Effector memory CD4-positive, alpha-beta T cell (primary cell): ENCODE measurements around the gene NEDD4L.

ENCODE experiments used
- DNase-seq, 3 donors: peaks; one replicate each; pipeline ENCODE4 v3.0.0-alpha.2; 2020
- H3K27ac ChIP-seq: 2 replicates; pipeline ENCODE4 v1.7.0; 2013; ENCODE audit warnings: mild to moderate bottlenecking, low read length, moderate library complexity; ENCODE audit not compliant: insufficient read depth, poor library complexity, severe bottlenecking
- H3K27me3 ChIP-seq: replicated peaks from 2 replicates; pipeline ENCODE4 v1.7.0; 2013; ENCODE audit warnings: mild to moderate bottlenecking, low read length; ENCODE audit not compliant: insufficient read depth, control insufficient read depth, poor library complexity, severe bottlenecking
- H3K36me3 ChIP-seq: 2 replicates; pipeline ENCODE4 v1.7.0; 2013; ENCODE audit warnings: mild to moderate bottlenecking, low read length, moderate library complexity; ENCODE audit not compliant: control insufficient read depth, insufficient read depth
- H3K4me1 ChIP-seq: 2 replicates; pipeline ENCODE4 v1.7.0; 2013; ENCODE audit warnings: low read length, mild to moderate bottlenecking; ENCODE audit not compliant: control insufficient read depth, insufficient read depth, poor library complexity, severe bottlenecking
- H3K4me3 ChIP-seq: 2 replicates; pipeline ENCODE4 v1.7.0; 2013; ENCODE audit warnings: low read length, low read depth, mild to moderate bottlenecking; ENCODE audit not compliant: insufficient read depth, poor library complexity, severe bottlenecking
- H3K9me3 ChIP-seq: 2 replicates; pipeline ENCODE4 v1.7.0; 2013; ENCODE audit warnings: mild to moderate bottlenecking, low read length, moderate library complexity; ENCODE audit not compliant: control insufficient read depth

Gene NEDD4L

DNA sequence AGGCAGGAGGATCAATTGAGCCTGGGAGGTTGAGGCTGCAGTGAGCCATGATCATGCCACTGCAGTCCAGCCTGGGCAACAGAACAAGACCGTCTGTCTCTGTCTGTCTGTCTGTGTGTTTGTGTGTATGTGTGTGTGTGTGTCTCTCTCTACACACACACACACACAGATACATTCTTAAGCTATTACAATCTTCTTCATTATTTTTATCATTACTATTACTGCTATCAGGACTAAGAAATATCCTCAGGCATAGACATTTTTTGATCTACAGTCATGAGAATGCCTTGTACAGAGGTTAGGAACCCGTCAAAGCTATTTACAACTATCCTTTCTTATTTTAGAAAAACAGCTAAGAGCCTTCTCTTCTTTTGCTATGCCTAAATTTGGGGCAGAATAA lies 207.4 kb downstream of the NEDD4L start:
- DNase-seq = no peak
- H3K9me3 ChIP-seq = no peaks in the 10 kb centered on the region
- no peak overlapping the region for H3K4me3 ChIP-seq
- H3K36me3 ChIP-seq = no peaks in the 10 kb centered on the region
- no peaks in the 10 kb centered on the region for H3K4me1 ChIP-seq
- H3K27ac ChIP-seq = no peak overlapping the region
- no peaks in the 10 kb centered on the region for H3K27me3 ChIP-seq

DNA sequence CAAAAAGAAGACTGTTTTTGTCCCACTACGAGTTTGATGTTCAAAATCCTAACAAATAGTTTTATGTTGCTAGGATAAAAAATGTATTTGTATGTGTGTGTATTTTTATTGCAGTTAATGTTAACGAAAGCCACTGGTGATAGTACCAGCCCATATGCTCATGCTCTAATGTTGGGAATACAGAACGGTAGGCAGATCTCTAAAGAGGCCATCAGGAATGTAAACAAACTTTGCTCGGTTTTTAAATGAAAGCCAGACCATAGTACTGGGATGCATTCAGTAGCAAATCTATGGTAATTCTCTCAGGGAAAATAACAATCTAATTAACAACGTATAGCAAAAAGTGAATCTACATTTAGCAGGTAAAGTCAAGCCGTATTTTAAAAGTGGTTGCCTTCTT lies 208.1 kb downstream of the NEDD4L start:
- DNase-seq = no peak
- Histone ChIP-seq H3K27ac (no peak overlapping the region), H3K36me3 (no peaks in the 10 kb centered on the region)

DNA sequence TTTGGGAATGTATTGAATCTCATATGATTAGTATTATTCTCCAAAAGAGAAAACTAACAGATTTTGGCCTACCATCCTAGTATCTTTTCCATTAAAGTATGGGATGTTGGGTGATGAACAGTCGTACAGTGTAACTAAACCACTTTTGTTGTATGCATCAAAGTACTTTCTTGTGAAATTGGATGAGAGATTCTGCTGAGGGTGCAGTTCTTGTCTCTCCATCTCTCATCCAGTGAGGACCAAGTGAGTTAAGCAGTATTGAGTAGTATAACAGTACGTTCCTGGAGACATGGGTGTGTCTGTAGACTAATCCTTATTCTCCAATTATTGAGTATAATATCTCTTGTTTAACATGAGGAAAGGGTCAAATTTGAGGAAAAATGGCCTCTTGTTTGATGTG lies 209.3 kb downstream of the NEDD4L start:
- DNase-seq = no peak
- Histone ChIP-seq H3K4me1 (no peaks in the 10 kb centered on the region), H3K27ac (no peak overlapping the region), H3K4me3 (no peak overlapping the region), H3K36me3 (no peaks in the 10 kb centered on the region), H3K9me3 (no peaks in the 10 kb centered on the region), H3K27me3 (no peaks in the 10 kb centered on the region)

More for the DNA sequence above, 208.1 kb downstream of the NEDD4L start:
- Histone ChIP-seq H3K4me3 (no peak overlapping the region), H3K4me1 (no peaks in the 10 kb centered on the region), H3K27me3 (no peaks in the 10 kb centered on the region), H3K9me3 (no peaks in the 10 kb centered on the region)

DNA sequence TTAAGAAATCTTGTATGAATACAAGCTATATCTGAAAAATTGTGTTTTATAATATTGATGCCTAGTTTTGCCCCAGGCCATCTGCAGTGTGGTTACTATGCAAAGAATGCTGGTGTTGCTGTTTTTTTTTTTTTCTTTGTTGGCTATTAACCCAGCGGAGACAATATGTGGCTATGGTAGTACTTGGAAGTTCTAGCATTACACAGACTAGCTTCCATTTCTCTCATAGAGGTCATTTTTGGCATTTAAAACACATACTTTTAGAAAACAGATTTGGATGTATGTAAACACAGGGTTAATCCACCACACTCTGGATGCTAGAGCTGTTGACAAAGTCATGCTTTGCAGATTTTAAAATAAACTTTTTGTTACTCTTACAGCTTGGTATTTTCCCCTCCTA lies 209.8 kb downstream of the NEDD4L start:
- Histone ChIP-seq H3K9me3 (no peaks in the 10 kb centered on the region), H3K36me3 (no peaks in the 10 kb centered on the region), H3K4me3 (no peak overlapping the region), H3K4me1 (no peaks in the 10 kb centered on the region), H3K27ac (no peak overlapping the region), H3K27me3 (no peaks in the 10 kb centered on the region)
- no peak for DNase-seq

DNA sequence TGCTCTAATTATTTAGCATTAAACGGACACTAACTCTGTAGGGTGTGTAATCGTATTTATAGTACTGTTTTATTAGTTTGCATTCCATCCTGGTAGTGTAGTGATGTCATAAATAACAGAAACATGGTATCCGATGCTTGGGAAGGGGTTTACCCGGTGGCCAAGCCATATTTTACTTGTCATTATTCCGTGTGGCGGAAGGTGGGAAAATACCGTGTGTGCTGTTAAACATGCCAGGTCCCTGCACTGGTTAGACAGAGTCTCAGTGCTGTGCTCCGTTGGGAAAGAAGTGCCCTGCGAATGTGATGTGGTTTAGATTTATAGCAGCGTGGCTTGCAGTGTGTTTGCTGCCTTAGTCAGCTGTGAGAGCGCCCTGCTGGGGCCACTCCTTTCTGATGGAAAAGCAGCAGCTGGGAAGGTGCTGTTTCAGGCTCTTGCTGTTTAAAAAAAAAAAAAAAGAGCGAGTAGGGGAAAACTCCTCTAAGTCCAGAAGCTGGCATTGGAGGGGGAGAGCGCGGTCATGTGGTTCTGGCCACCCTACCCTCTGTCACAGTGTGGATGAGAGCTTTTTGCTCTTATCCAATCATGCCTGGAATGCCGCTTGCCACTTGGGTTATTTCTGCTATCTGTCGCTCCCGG lies 211.0 kb downstream of the NEDD4L start:
- H3K4me3 ChIP-seq = no peak overlapping the region
- H3K36me3 ChIP-seq = no peaks in the 10 kb centered on the region
- no peaks in the 10 kb centered on the region for H3K4me1 ChIP-seq
- no peak overlapping the region for H3K27ac ChIP-seq
- no peaks in the 10 kb centered on the region for H3K27me3 ChIP-seq
- no peaks in the 10 kb centered on the region for H3K9me3 ChIP-seq
- no peak for DNase-seq

DNA sequence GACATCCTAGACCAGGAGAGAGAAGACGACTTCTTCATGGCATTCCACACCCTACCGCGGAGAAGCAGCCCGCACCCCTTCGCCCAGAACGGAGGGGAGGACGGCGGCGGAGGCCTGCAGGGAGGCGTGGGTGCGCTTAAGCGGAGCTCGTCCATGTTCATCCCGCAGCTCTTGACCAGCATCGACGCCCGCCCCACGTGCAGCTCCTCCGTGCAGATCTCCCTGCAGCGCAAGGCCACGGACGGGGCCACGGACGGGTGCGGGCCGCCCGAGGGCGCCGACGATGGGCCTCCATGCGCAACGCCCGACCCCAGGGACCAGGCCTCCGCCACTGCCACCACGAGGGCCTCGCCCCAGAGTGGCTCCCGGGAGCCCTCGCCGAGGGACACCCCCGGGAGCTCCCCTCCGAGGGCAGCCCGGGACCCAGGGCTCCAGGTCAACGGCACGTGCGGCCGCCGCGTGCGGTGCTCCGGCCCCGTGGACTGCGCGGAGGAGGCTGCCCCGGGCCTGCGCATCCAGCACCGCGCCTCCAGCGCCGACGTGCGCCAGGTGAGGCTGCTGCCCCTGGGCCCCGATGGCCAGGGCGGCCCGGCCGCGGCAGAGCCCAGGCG lies 211.8 kb downstream of the NEDD4L start:
- no peaks in the 10 kb centered on the region for H3K27me3 ChIP-seq
- no peaks in the 10 kb centered on the region for H3K36me3 ChIP-seq
- no peak overlapping the region for H3K4me3 ChIP-seq
- DNase-seq = no peak
- no peaks in the 10 kb centered on the region for H3K4me1 ChIP-seq
- H3K27ac ChIP-seq = no peak overlapping the region
- no peaks in the 10 kb centered on the region for H3K9me3 ChIP-seq

DNA sequence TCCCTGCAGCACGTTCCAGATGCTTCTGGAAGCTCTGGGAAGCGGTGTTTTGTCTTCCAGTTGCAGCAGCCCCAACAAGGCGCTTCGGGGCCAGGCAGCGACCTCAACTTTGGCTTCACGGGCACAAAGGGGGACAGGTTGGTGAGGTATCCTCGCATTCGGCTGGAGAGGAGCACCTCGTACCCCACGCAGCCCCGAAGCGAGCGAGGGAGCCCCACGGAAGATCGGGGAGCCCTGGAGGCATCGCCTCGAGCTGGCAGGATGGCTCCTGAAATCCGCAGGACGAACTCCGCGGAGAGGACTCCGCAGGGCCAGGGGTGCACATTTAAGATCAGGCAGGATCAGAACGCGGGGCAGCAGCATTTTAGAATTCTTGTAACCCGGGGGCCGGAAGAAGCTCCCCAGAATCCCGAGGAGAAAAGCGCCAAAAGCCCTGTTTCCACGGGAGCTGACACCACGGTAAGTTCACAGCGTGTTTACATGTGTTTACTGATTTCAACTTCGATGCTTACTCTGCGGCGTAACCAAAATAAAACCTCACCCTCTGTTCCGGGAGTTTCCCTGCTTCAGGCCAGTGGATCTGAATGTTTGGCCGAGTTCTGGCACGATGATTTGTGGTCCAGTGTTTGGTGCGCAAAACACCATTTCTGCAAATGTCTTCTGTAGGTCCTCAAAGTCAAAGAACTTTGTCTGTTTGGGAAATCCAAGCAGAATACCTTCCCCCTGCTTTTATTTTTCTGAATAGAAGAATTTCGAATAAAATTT lies 212.5 kb downstream of the NEDD4L start:
- H3K9me3 ChIP-seq = no peaks in the 10 kb centered on the region
- no peak overlapping the region for H3K27ac ChIP-seq
- DNase-seq = no peak
- no peaks in the 10 kb centered on the region for H3K27me3 ChIP-seq
- no peaks in the 10 kb centered on the region for H3K4me1 ChIP-seq
- no peak overlapping the region for H3K4me3 ChIP-seq
- no peaks in the 10 kb centered on the region for H3K36me3 ChIP-seq

DNA sequence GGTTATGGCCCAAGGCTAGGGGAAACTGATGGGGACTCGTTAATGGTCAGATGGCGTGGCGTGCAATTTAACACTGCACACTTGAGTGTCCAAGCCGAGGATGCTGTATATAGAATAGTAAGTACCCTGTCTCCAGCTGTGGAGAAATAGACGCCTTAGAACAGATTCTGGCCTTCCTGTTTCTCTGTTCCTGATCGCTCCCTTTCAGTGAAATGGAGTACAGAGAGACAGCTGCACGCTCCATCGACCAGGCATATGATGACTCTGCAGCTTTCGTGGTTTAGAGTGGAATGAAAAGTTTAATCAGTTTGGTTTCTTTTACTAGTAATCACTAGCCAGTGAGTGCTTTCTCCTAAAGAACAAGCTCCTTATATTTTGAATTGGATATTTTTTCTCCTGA lies 213.4 kb downstream of the NEDD4L start:
- DNase-seq = no peak
- H3K27ac ChIP-seq = no peak overlapping the region

DNA sequence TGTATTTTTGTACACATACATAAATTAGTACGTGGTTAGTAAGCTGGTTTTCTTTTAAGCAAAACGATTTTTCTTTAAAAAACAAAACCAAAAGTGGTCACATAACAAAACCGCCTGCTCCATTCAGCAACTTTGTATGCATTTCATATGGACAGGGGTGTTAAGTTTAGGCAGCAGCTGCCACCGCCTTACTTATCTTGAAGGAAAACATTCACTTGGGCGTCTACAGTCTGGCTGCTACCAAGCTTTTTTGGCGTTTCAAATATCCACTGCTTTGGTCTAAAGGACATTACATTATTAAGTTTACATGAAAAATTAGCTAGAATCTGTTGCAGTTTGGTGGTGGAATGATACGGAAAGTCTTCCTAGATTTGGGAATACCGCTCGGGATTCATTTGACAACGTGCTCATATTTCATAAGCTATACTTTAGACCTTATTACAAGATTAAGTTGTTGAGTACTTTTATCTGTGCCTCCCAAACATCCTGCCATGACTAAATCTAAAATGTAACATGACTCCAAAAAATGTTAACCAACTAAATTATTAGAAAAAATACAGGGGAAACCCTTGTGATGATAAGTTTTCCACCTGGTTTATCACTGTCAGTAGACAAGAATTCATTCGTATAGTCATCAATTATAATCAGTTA lies 214.8 kb downstream of the NEDD4L start:
- Histone ChIP-seq H3K4me3 (no peak overlapping the region), H3K9me3 (no peaks in the 10 kb centered on the region), H3K36me3 (no peaks in the 10 kb centered on the region), H3K4me1 (no peaks in the 10 kb centered on the region), H3K27ac (no peak overlapping the region), H3K27me3 (no peaks in the 10 kb centered on the region)
- no peak for DNase-seq

More for the DNA sequence above, 213.4 kb downstream of the NEDD4L start:
- Histone ChIP-seq H3K27me3 (no peaks in the 10 kb centered on the region), H3K4me1 (no peaks in the 10 kb centered on the region), H3K36me3 (no peaks in the 10 kb centered on the region), H3K9me3 (no peaks in the 10 kb centered on the region), H3K4me3 (no peak overlapping the region)
